T-cell (primary cell): ENCODE data around the gene PPP1R1C. TPM values are rescaled to one million over a fixed set of nuclear protein-coding genes. Genes with fewer than 3 reads are reported as not detected.
A peak's percentile ranks its signal among the peaks of the same experiment; 100 is the strongest.

Experiments used
- ATAC-seq, 4 experiments: fragments of 200-7000 bp in 3 of 4; fragments of 150-1000 bp in 1 of 4; cut with Tn5 transposase; replicated peaks in 1 of 4; 1 replicate in 3 of 4; 2 replicates in 1 of 4; pipeline ENCODE4 v1.10.0; 2021; ENCODE audit warnings: moderate library complexity in 3 of 4, mild to moderate bottlenecking in 2 of 4, moderate number of reproducible peaks in 1 of 4
- CTCF ChIA-PET, 2 donors: fragments of 300-600 bp; sonication (Branson Sonifier 250); formaldehyde crosslinking; loops; one replicate each; lab custom pipeline; 2022; ENCODE audit warnings: antibody characterized with exemption in 2 of 2; lab: Charles Lee
- POLR2A ChIA-PET, 2 donors: fragments of 300-600 bp; sonication (Branson Sonifier 250); formaldehyde crosslinking; loops; one replicate each; lab custom pipeline; 2022; ENCODE audit warnings: antibody characterized with exemption in 2 of 2; lab: Charles Lee
- DNase-seq, 35 experiments: peaks; one replicate each; pipeline versions ENCODE4 v3.0.0 to v3.0.0-alpha.2; 2013 to 2023
- H3K27ac ChIP-seq: one replicate; pipeline ENCODE4 v1.5.1; 2013; ENCODE audit warnings: low read length
- H3K27me3 ChIP-seq, 2 experiments: replicated peaks in 1 of 2; 1 replicate in 1 of 2; 2 replicates in 1 of 2; pipeline versions ENCODE4 v1.6.1 to v1.7.0; 2013; ENCODE audit warnings: low read length in 1 of 2, mixed read lengths in 1 of 2; ENCODE audit not compliant: control insufficient read depth in 2 of 2, insufficient read depth in 2 of 2; ENCODE audit errors: extremely low read depth in 1 of 2
- H3K36me3 ChIP-seq, 2 donors: 1 replicate in 1 of 2; 2 replicates in 1 of 2; pipeline versions ENCODE4 v1.6.1 to v1.7.0; 2013; ENCODE audit warnings: low read length in 1 of 2; ENCODE audit not compliant: control insufficient read depth in 2 of 2, insufficient read depth in 1 of 2; ENCODE audit errors: extremely low read depth in 1 of 2
- H3K4me1 ChIP-seq, 2 experiments: 1 replicate in 1 of 2; 2 replicates in 1 of 2; pipeline versions ENCODE4 v1.6.1 to v1.7.0; 2013; ENCODE audit warnings: low read length in 2 of 2, mixed read lengths in 1 of 2; ENCODE audit not compliant: insufficient read depth in 2 of 2, control insufficient read depth in 1 of 2; ENCODE audit errors: extremely low read depth in 1 of 2
- H3K4me3 ChIP-seq, 2 donors: 1 replicate in 1 of 2; 2 replicates in 1 of 2; pipeline versions ENCODE4 v1.5.1 to v1.7.0; 2013; ENCODE audit warnings: mild to moderate bottlenecking in 2 of 2, low read length in 1 of 2, moderate library complexity in 1 of 2; ENCODE audit not compliant: control insufficient read depth in 1 of 2; ENCODE audit errors: extremely low read depth in 1 of 2
- H3K9me3 ChIP-seq: 2 replicates; pipeline ENCODE4 v1.7.0; 2013
- H3K27ac Mint-ChIP-seq, 2 donors: one replicate each; pipeline ENCODE4 v1.8.0; 2020 to 2021; ENCODE audit warnings: mild to moderate bottlenecking in 2 of 2, mixed read lengths in 2 of 2
- H3K27me3 Mint-ChIP-seq, 2 donors: one replicate each; pipeline ENCODE4 v1.8.0; 2021 to 2022; ENCODE audit warnings: mixed read lengths in 2 of 2
- H3K36me3 Mint-ChIP-seq: one replicate; pipeline ENCODE4 v1.8.0; 2021; ENCODE audit warnings: mixed read lengths
- H3K4me1 Mint-ChIP-seq, 3 donors: one replicate each; pipeline ENCODE4 v1.8.0; 2020 to 2022; ENCODE audit warnings: mixed read lengths in 3 of 3, mild to moderate bottlenecking in 1 of 3
- H3K4me3 Mint-ChIP-seq, 3 donors: one replicate each; pipeline ENCODE4 v1.8.0; 2020 to 2022; ENCODE audit warnings: mild to moderate bottlenecking in 3 of 3, mixed read lengths in 3 of 3, moderate library complexity in 3 of 3
- H3K9me3 Mint-ChIP-seq, 3 donors: one replicate each; pipeline ENCODE4 v1.8.0; 2020 to 2022; ENCODE audit warnings: mixed read lengths in 3 of 3
- WGBS: methylation state at CpG from one replicate; pipeline ENCODE4 v1.1.5; 2013; ENCODE audit warnings: missing lambda C conversion rate; ENCODE audit not compliant: insufficient coverage; 5-methylcytosine and 5-hydroxymethylcytosine counted together
- total RNA-seq, 35 experiments: library from RNA in 6 of 35; stranded (reverse) in 6 of 35; fragments of 120-200 nt in 1 of 35; gene quantifications; one replicate each; pipeline versions ENCODE4 v1.2.1 to v1.2.4 and lab custom pipeline; 2013 to 2026

The PPP1R1C gene
- total RNA-seq, 5 donors from 2014 or later (not counting 1 experiment from before 2014, with no cell fraction given), result not detected

DNA sequence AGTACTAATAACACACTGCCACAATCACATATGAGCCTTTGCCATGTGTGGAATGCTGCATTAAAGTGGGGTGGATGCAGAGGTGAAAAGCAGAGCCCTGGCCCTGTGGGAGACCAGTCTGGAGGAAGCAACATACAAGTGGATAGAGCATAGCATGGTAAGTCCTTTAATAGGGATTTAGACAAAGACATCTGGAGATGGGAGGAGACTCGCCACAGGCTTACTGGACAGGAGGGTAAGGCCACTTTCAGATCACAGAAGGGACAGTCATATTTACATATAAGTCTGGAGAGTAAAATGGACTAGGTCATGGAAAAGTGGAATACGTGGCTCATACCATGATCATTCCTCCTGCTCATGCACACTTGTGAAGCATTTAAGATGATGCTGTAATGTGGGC, 84.3 kb downstream of the PPP1R1C start:
- no peak overlapping the region for H3K4me3 ChIP-seq
- no peaks in the 10 kb centered on the region for H3K36me3 ChIP-seq
- ChIA-PET POLR2A (no interaction called here), CTCF (no interaction called here)
- no peak overlapping the region for H3K27ac ChIP-seq
- Mint-ChIP-seq H3K27ac (no peak overlapping the region), H3K4me3 (no peak overlapping the region), H3K27me3 (peaks cover 6 to 7% of the 10 kb centered on the region in 2 donors), H3K9me3 (no peaks in the 10 kb centered on the region), H3K4me1 (no peaks in the 10 kb centered on the region), H3K36me3 (no peaks in the 10 kb centered on the region)
- DNase-seq (no peak), ATAC-seq (no peak)
- WGBS, result 80% methylated on average over 1 of the region's 2 CpGs
- H3K4me1 ChIP-seq, result no peaks in the 10 kb centered on the region
- H3K27me3 ChIP-seq, result no peaks in the 10 kb centered on the region
- no peaks in the 10 kb centered on the region for H3K9me3 ChIP-seq

- no CpG with 5 or more reads among the region's 2 CpGs for whole genome bisulfite sequencing
- Histone ChIP-seq H3K36me3 (no peaks in the 10 kb centered on the region), H3K27me3 (no peaks in the 10 kb centered on the region), H3K27ac (no peak overlapping the region), H3K4me3 (no peak overlapping the region), H3K4me1 (no peaks in the 10 kb centered on the region), H3K9me3 (no peaks in the 10 kb centered on the region)
- POLR2A ChIA-PET, result no interaction called here
- ATAC-seq (no peak), DNase-seq (no peak)
- CTCF ChIA-PET, result no interaction called here
- Mint-ChIP-seq H3K4me3 (no peak overlapping the region), H3K27me3 (peaks cover 6 to 7% of the 10 kb centered on the region in 2 donors), H3K27ac (no peak overlapping the region), H3K4me1 (no peaks in the 10 kb centered on the region), H3K9me3 (no peaks in the 10 kb centered on the region), H3K36me3 (no peaks in the 10 kb centered on the region)
Observed at GRCh38 chr2:182070736-182071135, 85.1 kb downstream of the PPP1R1C start.

DNA sequence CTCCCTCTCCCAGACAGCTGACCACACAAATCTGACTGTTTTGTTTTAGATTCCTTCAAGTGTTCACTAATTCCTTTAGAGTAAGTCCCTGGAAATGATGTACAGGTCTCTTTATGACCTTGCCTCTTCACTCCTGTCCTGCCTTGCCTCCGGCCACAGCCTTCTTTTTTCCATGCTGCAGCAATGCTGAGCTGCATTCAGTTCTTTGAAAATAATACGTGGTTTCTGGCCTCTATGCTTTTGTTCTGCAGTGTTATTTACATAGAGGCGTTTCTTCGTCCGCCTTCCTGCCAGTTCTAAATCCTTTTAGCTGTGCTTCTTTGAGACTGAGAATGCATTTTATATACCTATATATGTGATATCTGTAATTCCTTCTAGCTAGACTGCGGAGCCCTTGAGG, 87.2 kb downstream of the PPP1R1C start:
- Histone ChIP-seq H3K4me1 (no peaks in the 10 kb centered on the region), H3K27ac (no peak overlapping the region), H3K27me3 (peaks cover 0 to 3% of the 10 kb centered on the region in 2 experiments), H3K4me3 (no peak overlapping the region), H3K9me3 (no peaks in the 10 kb centered on the region), H3K36me3 (no peaks in the 10 kb centered on the region)
- Mint-ChIP-seq H3K9me3 (no peaks in the 10 kb centered on the region), H3K27me3 (peaks cover 6 to 7% of the 10 kb centered on the region in 2 donors), H3K36me3 (no peaks in the 10 kb centered on the region), H3K27ac (no peak overlapping the region), H3K4me3 (no peak overlapping the region), H3K4me1 (no peaks in the 10 kb centered on the region)
- ChIA-PET POLR2A (no interaction called here), CTCF (no interaction called here)
- DNase-seq (no peak), ATAC-seq (no peak)
- 80% methylated on average over 1 of the region's 6 CpGs for WGBS

GRCh38 chr2:182073613-182074012, 88.0 kb downstream of the PPP1R1C start:
- no peak for DNase-seq
- Mint-ChIP-seq H3K27me3 (peaks cover 2 to 6% of the 10 kb centered on the region in 2 donors), H3K4me3 (no peak overlapping the region), H3K4me1 (no peaks in the 10 kb centered on the region), H3K36me3 (no peaks in the 10 kb centered on the region), H3K9me3 (no peaks in the 10 kb centered on the region), H3K27ac (no peak overlapping the region)
- 60% methylated on average over 2 of the region's 3 CpGs for WGBS
- Histone ChIP-seq H3K4me3 (no peak overlapping the region), H3K36me3 (no peaks in the 10 kb centered on the region), H3K4me1 (no peaks in the 10 kb centered on the region), H3K9me3 (no peaks in the 10 kb centered on the region), H3K27ac (no peak overlapping the region), H3K27me3 (peaks cover 0 to 4% of the 10 kb centered on the region in 2 experiments)
- ATAC-seq, result no peak
- CTCF ChIA-PET, result no interaction called here
- POLR2A ChIA-PET, result no interaction called here

GRCh38 chr2:182077023-182077422, 91.4 kb downstream of the PPP1R1C start:
- POLR2A ChIA-PET, result no interaction called here
- Histone ChIP-seq H3K36me3 (no peaks in the 10 kb centered on the region), H3K4me3 (no peak overlapping the region), H3K27me3 (peaks cover 0 to 4% of the 10 kb centered on the region in 2 experiments), H3K9me3 (no peaks in the 10 kb centered on the region), H3K4me1 (no peaks in the 10 kb centered on the region), H3K27ac (no peak overlapping the region)
- ATAC-seq, result no peak
- Mint-ChIP-seq H3K4me3 (no peak overlapping the region), H3K4me1 (no peaks in the 10 kb centered on the region), H3K9me3 (no peaks in the 10 kb centered on the region), H3K27me3 (peaks cover 2 to 6% of the 10 kb centered on the region in 2 donors), H3K36me3 (no peaks in the 10 kb centered on the region), H3K27ac (no peak overlapping the region)
- WGBS, result no CpG with 5 or more reads among the region's 5 CpGs
- DNase-seq, result no peak
- CTCF ChIA-PET, result interaction anchor here (0.6 to 1.6 kb wide), 2 partner anchors 334 kb away, joined by 4 to 5 read pairs; no protein-coding TSS in a partner anchor

DNA sequence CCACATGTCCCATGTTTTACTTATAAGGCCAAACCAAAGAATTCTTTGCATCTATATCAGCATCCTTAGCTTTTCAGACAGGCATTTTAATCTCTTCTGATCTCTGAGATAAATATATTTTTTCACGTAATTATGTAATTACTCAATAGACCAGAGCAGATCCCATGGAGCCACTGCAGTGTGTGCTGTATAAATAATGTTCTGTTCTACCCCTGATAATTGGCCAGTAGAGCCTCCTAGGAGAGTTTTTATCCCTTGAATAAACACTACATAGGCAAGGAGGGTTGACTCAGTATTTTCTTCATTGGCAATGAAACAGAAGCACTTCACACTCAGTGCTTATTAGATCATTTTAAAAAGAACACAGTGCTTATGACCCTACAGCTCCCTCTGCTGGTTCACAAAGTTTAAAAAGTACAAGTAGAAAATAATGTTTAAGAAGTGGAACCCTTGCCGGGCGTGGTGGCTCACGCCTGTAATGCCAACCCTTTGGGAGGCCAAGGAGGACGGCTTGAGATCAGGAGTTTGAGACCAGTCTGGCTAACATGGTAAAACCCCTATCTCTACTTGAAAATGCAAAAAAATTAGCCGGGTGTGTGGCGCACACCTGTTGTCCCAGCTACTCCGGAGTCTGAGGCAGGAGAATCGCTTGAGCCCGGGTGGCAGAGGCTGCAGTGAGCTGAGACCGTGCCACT, 91.9 kb downstream of the PPP1R1C start:
- DNase-seq (peak in 1 of 35 experiments; percentile 40), ATAC-seq (no peak)
- H3K36me3 ChIP-seq, result no peaks in the 10 kb centered on the region
- Mint-ChIP-seq H3K27ac (no peak overlapping the region), H3K27me3 (peaks cover 2 to 6% of the 10 kb centered on the region in 2 donors), H3K36me3 (no peaks in the 10 kb centered on the region), H3K4me3 (no peak overlapping the region), H3K9me3 (no peaks in the 10 kb centered on the region), H3K4me1 (no peaks in the 10 kb centered on the region)
- H3K4me1 ChIP-seq, result no peaks in the 10 kb centered on the region
- POLR2A ChIA-PET, result no interaction called here
- 81% methylated on average over 5 of the region's 11 CpGs for WGBS
- no peak overlapping the region for H3K4me3 ChIP-seq
- H3K27me3 ChIP-seq, result peaks cover 0 to 4% of the 10 kb centered on the region in 2 experiments
- CTCF ChIA-PET, result interaction anchor here (0.6 to 1.8 kb wide), 4 partner anchors 98 to 335 kb away, joined by 3 to 5 read pairs (median 4); no protein-coding TSS in a partner anchor
- no peaks in the 10 kb centered on the region for H3K9me3 ChIP-seq
- no peak overlapping the region for H3K27ac ChIP-seq
